Hepatocyte (in vitro differentiated cells): Measurements from ENCODE around the gene ZFPM1.

Experiments
- EZH2 ChIP-seq: fragments of 200-600 bp; sonication (generic); IDR thresholded peaks from 2 replicates; pipeline ENCODE4 v1.6.1; 2016; ENCODE audit warnings: antibody characterized with exemption, mild to moderate bottlenecking, borderline replicate concordance
- EZH2phosphoT487 ChIP-seq: fragments of 200-600 bp; sonication (generic); IDR thresholded peaks from one replicate; pipeline ENCODE4 v1.6.1; 2018; ENCODE audit warnings: antibody characterized with exemption, mild to moderate bottlenecking, low read depth, moderate library complexity; ENCODE audit not compliant: unreplicated experiment, severe bottlenecking
- TF ChIP-seq, protein P1 (sequence below): fragments of 200-600 bp; sonication (generic); IDR thresholded peaks from 2 replicates; pipeline ENCODE4 v1.5.1; 2016; ENCODE audit warnings: antibody characterized with exemption, mild to moderate bottlenecking; ENCODE audit not compliant: poor library complexity

DNA sequence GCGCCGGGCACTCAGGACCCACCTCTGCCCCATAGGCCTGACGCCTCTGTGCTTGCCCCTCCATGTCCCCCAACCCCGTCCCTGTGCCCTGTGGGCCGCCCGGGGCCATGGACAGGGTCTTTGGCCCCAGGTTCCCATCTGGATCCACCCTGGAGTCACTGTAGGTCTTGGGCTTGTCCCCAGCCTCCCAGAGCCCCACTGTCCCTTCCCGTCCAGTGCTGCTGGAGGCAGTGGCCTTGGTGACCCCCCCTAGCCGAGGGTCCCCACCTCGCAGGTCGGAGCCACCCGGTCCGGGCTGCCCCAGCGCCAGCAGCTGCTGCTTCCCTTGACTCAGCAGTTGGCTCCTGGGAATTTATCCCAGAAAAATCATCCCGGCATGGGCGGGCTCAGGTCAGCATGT, 49.3 kb downstream of the ZFPM1 start:
- TF ChIP-seq, protein P1, sequence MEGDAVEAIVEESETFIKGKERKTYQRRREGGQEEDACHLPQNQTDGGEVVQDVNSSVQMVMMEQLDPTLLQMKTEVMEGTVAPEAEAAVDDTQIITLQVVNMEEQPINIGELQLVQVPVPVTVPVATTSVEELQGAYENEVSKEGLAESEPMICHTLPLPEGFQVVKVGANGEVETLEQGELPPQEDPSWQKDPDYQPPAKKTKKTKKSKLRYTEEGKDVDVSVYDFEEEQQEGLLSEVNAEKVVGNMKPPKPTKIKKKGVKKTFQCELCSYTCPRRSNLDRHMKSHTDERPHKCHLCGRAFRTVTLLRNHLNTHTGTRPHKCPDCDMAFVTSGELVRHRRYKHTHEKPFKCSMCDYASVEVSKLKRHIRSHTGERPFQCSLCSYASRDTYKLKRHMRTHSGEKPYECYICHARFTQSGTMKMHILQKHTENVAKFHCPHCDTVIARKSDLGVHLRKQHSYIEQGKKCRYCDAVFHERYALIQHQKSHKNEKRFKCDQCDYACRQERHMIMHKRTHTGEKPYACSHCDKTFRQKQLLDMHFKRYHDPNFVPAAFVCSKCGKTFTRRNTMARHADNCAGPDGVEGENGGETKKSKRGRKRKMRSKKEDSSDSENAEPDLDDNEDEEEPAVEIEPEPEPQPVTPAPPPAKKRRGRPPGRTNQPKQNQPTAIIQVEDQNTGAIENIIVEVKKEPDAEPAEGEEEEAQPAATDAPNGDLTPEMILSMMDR = no peak
- no peak for TF ChIP-seq EZH2phosphoT487
- no peak for TF ChIP-seq EZH2
